Activated T-helper 1 cell treated with anti-CD3 and anti-CD28 coated beads, Interleukin-12 subunit alpha, Interleukin-12 subunit beta, Interleukin-2, Interleukin-4 antibody, amounts not matched to agents 30 ng/mL and 10 ng/mL and 1 ng/mL, durations not matched to agents 14 hours and 24 hours and 36 hours (primary cell): ENCODE data around the gene ZNF692. TPM values are rescaled to one million over a fixed set of nuclear protein-coding genes. Genes with fewer than 3 reads are reported as not detected.
"Not testable (repeated sequence)": the region's sequence is repeated elsewhere in the genome, so short reads cannot be mapped to it uniquely, and the experiment has no call there.

ENCODE experiments used
- DNase-seq: peaks from one replicate; pipeline ENCODE4 v3.0.0; 2021; ENCODE audit warnings: low spot score
- H3K27ac Mint-ChIP-seq: one replicate; pipeline ENCODE4 v1.8.0; 2021; ENCODE audit warnings: mild to moderate bottlenecking, mixed read lengths
- H3K27me3 Mint-ChIP-seq: one replicate; pipeline ENCODE4 v1.8.0; 2022; ENCODE audit warnings: mild to moderate bottlenecking, moderate library complexity, mixed read lengths; ENCODE audit not compliant: insufficient read depth
- H3K36me3 Mint-ChIP-seq: one replicate; pipeline ENCODE4 v1.8.0; 2021; ENCODE audit warnings: low read depth, mixed read lengths
- H3K4me1 Mint-ChIP-seq: one replicate; pipeline ENCODE4 v1.8.0; 2021; ENCODE audit warnings: low read depth, mixed read lengths
- H3K4me3 Mint-ChIP-seq: one replicate; pipeline ENCODE4 v1.8.0; 2021; ENCODE audit warnings: mild to moderate bottlenecking, moderate library complexity, mixed read lengths
- H3K9me3 Mint-ChIP-seq: one replicate; pipeline ENCODE4 v1.8.0; 2021; ENCODE audit warnings: mixed read lengths
- intact Hi-C: fragments of 100-400 bp; cut with micrococcal nuclease; formaldehyde crosslinking; loops from one replicate; pipeline ENCODE4 v1.15.1; 2024
- total RNA-seq: library from RNA; stranded (reverse); gene quantifications from 2 replicates; pipeline ENCODE4 v1.2.3, GENCODE V29; 2022

Gene ZNF692
- total RNA-seq, 1 donor from 2014 or later: 89.6 TPM

DNA sequence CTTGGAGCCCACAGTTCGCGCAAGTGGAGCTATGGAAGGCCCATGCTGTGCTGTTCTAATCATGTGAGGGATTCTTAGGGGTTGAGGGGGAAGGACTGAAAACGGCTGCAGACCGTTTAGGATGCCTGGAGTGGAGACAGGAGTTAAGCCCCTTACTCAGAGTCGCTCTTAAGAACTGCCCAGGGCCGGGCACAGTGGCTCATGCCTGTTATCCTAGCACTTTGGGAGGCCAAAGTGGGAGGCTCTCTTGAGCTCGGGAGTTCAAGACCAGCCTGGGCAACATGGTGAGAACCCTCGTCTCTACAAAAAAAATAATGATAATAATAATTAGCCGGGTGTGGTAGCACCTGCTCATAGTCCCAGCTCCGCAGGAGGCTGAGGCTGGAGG lies 19.7 kb downstream of the ZNF692 start:
- peaks cover 15% of the 10 kb centered on the region for H3K4me1 Mint-ChIP-seq
- no peaks in the 10 kb centered on the region for H3K27me3 Mint-ChIP-seq
- H3K27ac Mint-ChIP-seq: peak overlapping the region; percentile 93
- no peak for DNase-seq
- no peaks in the 10 kb centered on the region for H3K9me3 Mint-ChIP-seq
- H3K36me3 Mint-ChIP-seq: peaks cover 3% of the 10 kb centered on the region
- intact Hi-C loops: no loop called here
- no peak overlapping the region for H3K4me3 Mint-ChIP-seq

DNA sequence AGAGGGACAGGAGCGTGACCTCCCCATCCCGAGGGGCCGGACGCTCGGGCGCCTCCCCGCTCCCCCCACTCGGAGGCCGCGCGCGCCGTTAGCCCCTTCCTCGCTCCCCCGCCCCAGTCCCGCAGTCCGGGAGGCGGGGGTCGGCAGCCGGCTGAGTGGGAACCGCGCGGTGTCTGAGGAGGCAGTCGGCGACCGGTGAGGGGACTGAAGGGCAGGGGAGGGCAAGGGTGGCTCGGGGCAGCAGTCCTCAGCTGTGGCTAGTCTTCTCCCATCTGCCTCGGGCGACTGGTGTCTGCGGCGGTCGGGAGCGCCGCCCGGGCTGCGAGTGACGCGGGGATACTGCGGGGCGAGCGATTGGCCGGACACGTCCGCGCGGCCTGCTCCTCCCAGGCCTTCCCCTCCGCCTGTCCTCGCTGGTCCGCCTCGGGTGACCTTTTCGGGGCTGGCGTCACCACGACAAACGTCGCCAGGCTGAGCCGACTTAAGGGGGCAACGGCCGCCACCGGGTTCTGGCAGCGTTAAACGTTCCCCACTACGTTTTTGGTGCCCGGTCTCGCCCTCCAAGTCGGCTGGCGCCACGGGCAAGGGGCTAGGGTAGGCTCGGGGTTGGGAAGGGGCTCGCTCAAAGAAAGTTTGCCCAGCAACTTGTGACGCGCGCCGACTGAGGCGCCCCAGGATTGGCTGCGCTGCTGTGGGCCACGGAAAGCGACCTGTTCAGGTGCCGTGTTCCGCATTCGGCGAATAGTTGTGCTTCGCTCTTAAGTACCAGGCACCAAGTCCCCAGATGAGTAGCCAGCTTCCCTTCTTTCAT lies 20.3 kb downstream of the ZNF692 start:
- intact Hi-C loops: loop anchor here (1.0 kb wide), 5 partner anchors 12 to 86 kb away; partner anchors contain the start of genes PGBD2 and ZNF692
- peaks cover 15% of the 10 kb centered on the region for H3K4me1 Mint-ChIP-seq

DNA sequence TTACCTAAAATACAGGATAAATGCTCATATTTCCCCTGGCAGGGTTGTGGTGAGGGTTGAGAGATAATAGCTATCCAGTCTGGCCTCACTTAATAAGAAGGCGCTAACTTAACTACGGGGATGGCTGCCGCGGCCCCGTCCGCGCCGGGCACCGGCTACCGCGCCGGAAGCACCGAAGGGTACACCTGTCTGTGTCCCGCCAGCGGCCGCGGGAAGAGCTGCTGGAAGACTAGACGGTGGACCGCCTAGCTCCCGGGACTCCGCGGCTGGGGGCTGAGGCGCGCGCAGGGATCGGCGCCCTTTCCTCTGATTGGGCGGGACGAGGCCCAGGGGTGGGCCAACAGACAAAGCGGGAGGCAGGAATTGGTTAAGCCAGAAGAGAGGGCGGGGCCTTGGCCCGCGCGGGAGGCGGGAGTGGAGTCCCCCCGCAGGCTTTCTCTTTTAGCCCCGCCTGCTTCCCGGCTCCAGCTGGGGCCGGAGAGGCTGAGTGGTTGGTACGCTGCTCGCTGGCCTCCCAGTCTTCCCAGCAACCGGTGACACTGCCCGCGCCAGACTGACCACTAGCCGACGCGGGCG lies 21.0 kb downstream of the ZNF692 start, which contains the start of gene ZNF672:
TSS of gene ZNF672 (plus strand) at position 444 of the 576 bp plus-strand sequence. CDS start 9,051 bp downstream, outside the sequence.
- Mint-ChIP-seq H3K27ac (peak within 1 kb of the TSS; percentile 93), H3K4me1 (peaks cover 15% of the 10 kb centered on the region), H3K9me3 (no peaks in the 10 kb centered on the region), H3K4me3 (no peak within 1 kb of the TSS), H3K36me3 (peaks cover 3% of the 10 kb centered on the region), H3K27me3 (peaks cover 2% of the 10 kb centered on the region)
- intact Hi-C loops: loop anchor here (1.0 kb wide), 5 partner anchors 12 to 86 kb away; partner anchors contain the start of genes PGBD2 and ZNF692
- DNase-seq: peak; percentile 95

More for the DNA sequence above, 20.3 kb downstream of the ZNF692 start:
- no peak overlapping the region for H3K4me3 Mint-ChIP-seq
- H3K36me3 Mint-ChIP-seq: peaks cover 3% of the 10 kb centered on the region
- H3K9me3 Mint-ChIP-seq: no peaks in the 10 kb centered on the region
- H3K27me3 Mint-ChIP-seq: no peaks in the 10 kb centered on the region
- H3K27ac Mint-ChIP-seq: peak overlapping the region; percentile 93
- DNase-seq: peak; percentile 82

DNA sequence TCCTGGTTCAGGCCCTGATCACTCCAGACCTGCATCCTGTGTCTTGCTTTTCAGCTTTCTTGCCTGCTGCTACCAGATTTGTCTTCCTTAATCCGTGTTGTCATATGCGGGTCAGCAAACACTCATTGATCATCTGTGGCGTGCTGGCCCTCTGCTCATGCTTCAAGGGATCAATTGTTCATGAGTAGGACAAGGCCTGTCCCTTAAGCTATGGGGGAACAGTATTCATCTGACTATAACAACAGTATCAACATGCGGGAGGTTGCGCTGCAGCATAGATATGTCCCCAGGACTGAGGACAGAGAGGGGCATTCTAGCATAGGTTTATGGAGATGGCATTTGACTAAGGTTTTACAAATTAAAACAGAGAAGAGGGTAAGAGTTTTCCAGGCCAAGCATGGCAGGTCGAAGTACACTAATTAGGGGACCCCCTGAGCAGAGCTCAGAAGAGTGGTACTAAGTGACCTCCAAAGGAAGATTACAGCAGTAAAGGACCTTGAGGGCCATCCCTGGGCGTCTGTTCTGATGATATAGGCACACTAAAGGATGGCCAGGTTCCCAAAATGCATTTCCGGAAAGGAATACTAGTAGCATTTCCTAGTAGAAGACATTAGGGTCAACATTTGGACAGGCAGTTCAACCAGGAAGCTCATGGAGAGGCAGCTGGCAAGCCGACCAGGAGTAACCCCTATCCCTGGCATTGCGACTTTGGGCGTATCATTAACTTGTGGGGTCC lies 21.7 kb downstream of the ZNF692 start:
- Mint-ChIP-seq H3K27ac (no peak overlapping the region), H3K9me3 (no peaks in the 10 kb centered on the region), H3K36me3 (peaks cover 2% of the 10 kb centered on the region), H3K4me3 (no peak overlapping the region), H3K4me1 (peaks cover 15% of the 10 kb centered on the region), H3K27me3 (peaks cover 2% of the 10 kb centered on the region)
- DNase-seq: no peak
- intact Hi-C loops: no loop called here

DNA sequence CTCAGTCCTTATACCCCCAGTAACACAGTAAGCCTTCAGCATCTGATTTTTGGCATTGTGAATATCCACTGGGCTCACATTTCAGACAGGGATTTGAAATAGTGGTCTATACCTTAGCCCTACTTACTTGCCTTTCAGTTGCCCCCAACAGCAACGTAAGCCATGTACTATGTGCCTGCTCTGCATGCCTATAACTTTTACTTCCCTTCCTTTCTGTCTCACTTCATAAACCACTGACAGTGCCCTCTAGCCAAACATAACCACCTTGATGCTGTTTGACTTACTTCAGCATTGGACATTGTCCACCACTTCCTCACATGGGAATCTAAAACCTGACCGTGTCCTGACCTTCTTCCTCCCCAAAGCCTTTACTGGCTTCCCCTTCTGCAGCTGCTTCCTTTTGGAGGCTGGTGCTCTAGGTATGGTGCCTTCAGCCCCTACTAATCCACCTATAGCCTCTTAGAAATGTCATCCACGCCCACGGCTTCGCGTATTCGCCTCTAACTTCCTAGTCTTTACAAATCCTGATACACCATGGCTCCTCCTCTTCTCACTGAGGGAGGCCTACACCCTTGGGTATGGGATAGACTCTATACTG lies 24.4 kb downstream of the ZNF692 start:
- DNase-seq: no peak
- intact Hi-C loops: no loop called here
- Mint-ChIP-seq H3K36me3 (no peaks in the 10 kb centered on the region), H3K27ac (no peak overlapping the region), H3K9me3 (no peaks in the 10 kb centered on the region), H3K4me3 (no peak overlapping the region), H3K4me1 (no peaks in the 10 kb centered on the region), H3K27me3 (peaks cover 6% of the 10 kb centered on the region)

DNA sequence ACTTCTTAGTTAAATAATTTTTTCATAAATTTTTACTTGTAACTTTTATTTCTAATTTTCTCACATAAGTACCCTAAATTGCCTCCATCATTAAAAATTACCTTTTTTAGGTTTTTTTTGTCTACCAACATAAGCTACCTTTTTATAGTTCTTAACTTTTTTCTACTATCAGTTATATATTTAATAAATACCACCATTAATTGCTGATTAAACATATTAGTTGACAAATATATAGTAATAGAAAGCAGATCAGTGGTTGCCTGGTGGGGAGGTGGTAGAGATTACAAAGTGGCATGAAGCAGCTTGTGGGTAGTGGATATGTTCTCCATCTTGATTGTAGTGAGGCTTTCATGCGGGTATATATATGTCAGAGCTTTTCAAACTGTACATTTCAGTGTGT lies 27.0 kb downstream of the ZNF692 start:
- intact Hi-C loops: no loop called here
- Mint-ChIP-seq H3K4me1 (peaks cover 6% of the 10 kb centered on the region), H3K4me3 (no peak overlapping the region), H3K27me3 (peaks cover 6% of the 10 kb centered on the region), H3K9me3 (no peaks in the 10 kb centered on the region), H3K36me3 (no peaks in the 10 kb centered on the region), H3K27ac (no peak overlapping the region)
- no peak for DNase-seq

DNA sequence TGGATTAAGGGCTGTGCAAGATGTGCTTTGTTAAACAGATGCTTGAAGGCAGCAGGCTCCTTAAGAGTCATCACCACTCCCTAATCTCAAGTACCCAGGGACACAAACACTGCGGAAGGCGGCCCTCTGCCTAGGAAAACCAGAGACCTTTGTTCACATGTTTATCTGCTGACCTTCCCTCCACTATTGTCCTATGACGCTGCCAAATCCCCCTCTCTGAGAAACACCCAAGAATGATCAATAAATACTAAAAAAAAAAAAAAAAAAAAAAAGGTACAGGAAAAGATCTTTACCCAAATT lies 28.2 kb downstream of the ZNF692 start:
- H3K27ac Mint-ChIP-seq, H3K36me3 Mint-ChIP-seq, intact Hi-C loops, H3K4me3 Mint-ChIP-seq, DNase-seq, H3K9me3 Mint-ChIP-seq, H3K27me3 Mint-ChIP-seq: not testable (repeated sequence)
- peaks cover 10% of the 10 kb centered on the region for H3K4me1 Mint-ChIP-seq

DNA sequence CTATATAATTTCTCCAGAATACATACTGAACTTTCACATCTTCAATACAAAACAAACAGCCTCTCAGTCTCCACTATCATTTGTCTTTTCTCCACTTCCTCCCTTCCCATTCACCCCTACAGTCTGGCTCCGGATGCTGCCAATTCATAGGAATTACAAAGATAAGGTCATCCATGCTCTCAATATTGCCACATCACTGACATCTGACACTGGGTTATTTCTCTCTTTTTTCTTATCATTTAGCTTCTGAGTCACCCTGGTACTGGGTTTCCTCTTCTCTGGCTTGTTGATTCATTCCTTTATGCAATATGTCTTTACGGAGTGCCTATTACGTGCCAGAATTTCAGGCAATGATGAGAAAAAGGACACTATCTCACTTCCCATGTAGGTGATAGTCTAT lies 30.0 kb downstream of the ZNF692 start:
- intact Hi-C loops: no loop called here

DNA sequence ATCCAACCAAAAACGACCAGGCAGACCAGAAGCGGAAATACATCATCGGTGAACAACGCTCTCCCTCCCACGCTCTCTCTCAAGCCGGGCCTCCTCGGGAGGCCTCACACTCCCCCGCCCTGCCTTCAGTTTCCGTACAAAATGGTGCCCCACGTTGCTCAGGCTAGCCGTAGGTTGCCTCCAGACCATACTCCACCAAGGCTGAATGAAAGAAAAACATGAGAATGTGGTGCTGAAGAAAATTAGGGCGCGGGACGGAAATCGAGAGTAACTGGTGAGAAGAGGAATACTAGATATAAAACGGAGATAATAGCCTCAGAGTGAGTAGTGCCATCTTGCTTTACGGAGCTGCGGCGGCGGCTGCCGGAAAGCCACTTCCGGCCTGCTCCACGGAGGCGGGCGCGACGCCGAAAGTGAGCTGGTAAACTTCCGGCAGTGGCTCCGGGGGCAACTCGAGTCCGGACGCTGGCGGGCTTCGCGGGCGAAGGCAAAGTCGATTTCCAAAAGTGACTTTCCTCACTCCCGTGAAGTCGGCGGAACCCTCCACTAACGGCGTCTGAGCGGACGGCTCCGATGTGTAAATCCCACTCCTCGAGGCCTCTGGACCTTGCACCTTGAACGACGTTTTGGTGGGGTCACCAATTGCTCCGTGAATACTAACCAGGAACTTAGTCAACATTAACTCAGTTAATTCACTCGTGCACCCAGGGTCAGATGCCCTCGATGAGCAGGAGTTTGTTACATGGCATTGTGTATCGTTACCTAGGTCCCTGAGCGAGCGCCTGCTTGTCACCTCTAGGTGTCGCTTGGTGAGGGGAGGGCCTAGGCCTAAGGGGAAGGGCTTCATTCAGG lies 32.8 kb downstream of the ZNF692 start, which contains the start of gene SH3BP5L:
TSS of gene SH3BP5L (minus strand) at position 7 of the 852 bp plus-strand sequence. CDS start 980 bp downstream, outside the sequence.
- peak within 1 kb of the TSS; percentile 100 for H3K27ac Mint-ChIP-seq
- H3K27me3 Mint-ChIP-seq: peaks cover 2% of the 10 kb centered on the region
- no peaks in the 10 kb centered on the region for H3K9me3 Mint-ChIP-seq
- peak; percentile 84 for DNase-seq
- H3K4me1 Mint-ChIP-seq: peaks cover 44% of the 10 kb centered on the region
- peaks cover 22% of the 10 kb centered on the region for H3K36me3 Mint-ChIP-seq
- H3K4me3 Mint-ChIP-seq: peak within 1 kb of the TSS; percentile 91
- intact Hi-C loops: loop anchor here (1.0 kb wide), 5 partner anchors 12 to 80 kb away; partner anchors contain the start of genes PGBD2, ZNF672 and ZNF692

More for the DNA sequence above, 30.0 kb downstream of the ZNF692 start:
- H3K27ac Mint-ChIP-seq: peak overlapping the region; percentile 14
- H3K4me1 Mint-ChIP-seq: peaks cover 21% of the 10 kb centered on the region
- DNase-seq: no peak
- no peak overlapping the region for H3K4me3 Mint-ChIP-seq
- H3K36me3 Mint-ChIP-seq: peaks cover 12% of the 10 kb centered on the region
- peaks cover 6% of the 10 kb centered on the region for H3K27me3 Mint-ChIP-seq
- H3K9me3 Mint-ChIP-seq: no peaks in the 10 kb centered on the region

DNA sequence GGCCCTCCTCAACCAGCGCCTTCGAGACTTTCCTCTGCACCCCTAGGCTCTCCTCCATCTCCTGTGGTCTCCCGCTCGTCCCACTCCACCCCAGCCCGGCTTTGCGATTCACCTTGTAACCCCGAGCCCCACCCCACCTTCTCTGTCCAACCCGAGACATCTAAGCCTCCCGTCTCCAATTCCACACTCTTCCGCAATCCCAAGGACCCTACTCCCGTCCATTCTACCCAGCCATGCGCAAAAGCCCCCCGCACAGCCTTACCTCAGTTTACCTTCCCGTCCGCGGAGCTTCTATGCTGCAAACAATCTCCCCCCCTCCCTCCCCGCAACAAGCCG lies 33.3 kb downstream of the ZNF692 start:
- intact Hi-C loops: no loop called here
- peak overlapping the region; percentile 91 for H3K4me3 Mint-ChIP-seq
- no peak for DNase-seq
- peaks cover 26% of the 10 kb centered on the region for H3K36me3 Mint-ChIP-seq
- H3K27ac Mint-ChIP-seq: peak overlapping the region; percentile 100
- peaks cover 49% of the 10 kb centered on the region for H3K4me1 Mint-ChIP-seq
- H3K27me3 Mint-ChIP-seq: no peaks in the 10 kb centered on the region
- no peaks in the 10 kb centered on the region for H3K9me3 Mint-ChIP-seq

DNA sequence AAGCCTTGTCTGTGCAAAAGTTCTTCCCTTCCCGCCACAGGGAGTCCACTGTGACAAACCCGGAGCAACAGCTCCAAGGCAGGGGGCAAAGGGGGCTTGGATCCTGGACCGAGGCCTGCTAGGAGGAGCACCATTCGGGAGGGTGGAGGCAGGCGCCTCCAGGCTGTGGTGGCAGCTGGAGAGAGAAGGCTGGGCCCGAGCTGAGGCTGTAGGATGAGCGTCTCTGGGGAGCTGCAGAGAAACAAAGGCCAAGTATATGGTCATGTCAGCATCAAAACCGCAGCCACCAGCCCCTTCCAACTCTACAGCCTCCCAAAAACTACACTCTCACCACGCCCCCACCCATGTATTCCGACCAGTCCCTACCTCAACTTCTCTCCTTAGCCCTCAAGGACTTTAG lies 33.7 kb downstream of the ZNF692 start:
- Mint-ChIP-seq H3K27me3 (no peaks in the 10 kb centered on the region), H3K4me1 (peaks cover 53% of the 10 kb centered on the region), H3K4me3 (peak overlapping the region; percentile 91), H3K36me3 (peaks cover 30% of the 10 kb centered on the region), H3K9me3 (no peaks in the 10 kb centered on the region), H3K27ac (peak overlapping the region; percentile 100)
- intact Hi-C loops: no loop called here
- DNase-seq: no peak

DNA sequence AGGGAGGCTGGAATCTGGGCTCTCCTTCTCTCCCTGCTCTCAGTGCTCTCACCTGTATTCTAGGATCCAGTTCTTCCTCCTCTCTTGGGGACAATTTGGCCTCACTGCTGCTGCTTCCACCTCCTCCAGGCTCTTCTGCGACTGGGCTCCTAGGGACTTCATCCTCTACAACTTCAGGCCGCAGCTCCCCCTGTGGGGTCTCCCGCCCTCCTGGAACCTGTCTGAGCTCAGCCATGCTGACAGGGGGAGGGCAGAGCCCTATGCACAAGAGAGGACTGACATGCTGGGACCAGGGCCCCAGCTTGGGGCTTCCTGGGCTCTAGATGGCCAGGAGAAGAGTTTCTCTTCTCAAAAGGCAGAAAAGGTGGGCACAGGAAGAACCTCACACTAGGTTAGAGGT lies 34.2 kb downstream of the ZNF692 start:
- intact Hi-C loops: no loop called here
- peak overlapping the region; percentile 100 for H3K27ac Mint-ChIP-seq
- no peaks in the 10 kb centered on the region for H3K27me3 Mint-ChIP-seq
- H3K9me3 Mint-ChIP-seq: no peaks in the 10 kb centered on the region
- H3K4me1 Mint-ChIP-seq: peaks cover 56% of the 10 kb centered on the region
- H3K4me3 Mint-ChIP-seq: peak overlapping the region; percentile 91
- DNase-seq: no peak
- H3K36me3 Mint-ChIP-seq: peaks cover 32% of the 10 kb centered on the region
